WTC11 (cell line): ENCODE measurements around the gene NRP2. TPM values are rescaled to one million over a fixed set of nuclear protein-coding genes. Genes with fewer than 3 reads are reported as not detected.

Experiments
- ATAC-seq: fragments of 200-7000 bp; cut with Tn5 transposase; 2 replicates; pipeline ENCODE4 v1.10.0; 2021; ENCODE audit warnings: mild to moderate bottlenecking, moderate library complexity
- CTCF ChIA-PET: fragments of 300-600 bp; sonication (Branson Sonifier 250); formaldehyde crosslinking; loops from one replicate; lab custom pipeline; 2021; ENCODE audit warnings: antibody characterized with exemption; lab: Charles Lee
- POLR2A ChIA-PET: fragments of 350-600 bp; sonication (Branson Sonifier 250); formaldehyde crosslinking; loops from one replicate; lab custom pipeline; 2021; ENCODE audit warnings: antibody characterized with exemption; lab: Charles Lee
- DNase-seq: peaks from one replicate; pipeline ENCODE4 v3.0.0; 2021; ENCODE audit warnings: low spot score
- H3K27ac Mint-ChIP-seq: 2 replicates; pipeline ENCODE4 v1.8.0; 2021; ENCODE audit warnings: mixed read lengths
- H3K27me3 Mint-ChIP-seq: 2 replicates; pipeline ENCODE4 v1.8.0; 2021; ENCODE audit warnings: low read depth, mild to moderate bottlenecking, moderate library complexity, mixed read lengths
- H3K36me3 Mint-ChIP-seq: 2 replicates; pipeline ENCODE4 v1.8.0; 2021; ENCODE audit warnings: mixed read lengths
- H3K4me1 Mint-ChIP-seq: 2 replicates; pipeline ENCODE4 v1.8.0; 2022; ENCODE audit warnings: mixed read lengths
- H3K4me3 Mint-ChIP-seq: 2 replicates; pipeline ENCODE4 v1.8.0; 2021; ENCODE audit warnings: mild to moderate bottlenecking, moderate library complexity, mixed read lengths
- H3K9me3 Mint-ChIP-seq: 2 replicates; pipeline ENCODE4 v1.8.0; 2021; ENCODE audit warnings: mixed read lengths
- AR ChIP-seq: fragments of 250-450 bp; sonication (Bioruptor Pico); IDR thresholded peaks from 2 replicates; pipeline ENCODE4 v1.9.0; 2021; ENCODE audit warnings: mild to moderate bottlenecking
- ATF1 ChIP-seq: sonication (generic); formaldehyde crosslinking; IDR thresholded peaks from 2 replicates; pipeline ENCODE4 v1.8.1; 2023; ENCODE audit warnings: mild to moderate bottlenecking, moderate library complexity, missing genetic modification reagents
- ATF2 ChIP-seq: sonication (generic); formaldehyde crosslinking; IDR thresholded peaks from 2 replicates; pipeline ENCODE4 v1.8.1; 2022; ENCODE audit warnings: low read depth, missing genetic modification reagents, borderline replicate concordance
- ATF3 ChIP-seq: sonication (generic); formaldehyde crosslinking; conservative IDR thresholded peaks from 2 replicates; pipeline ENCODE4 v1.8.1; 2022; ENCODE audit warnings: mild to moderate bottlenecking, missing genetic modification reagents
- CDX4 ChIP-seq: fragments of 250-450 bp; sonication (Bioruptor Pico); IDR thresholded peaks from 2 replicates; pipeline ENCODE4 v1.9.0; 2021; ENCODE audit warnings: moderate library complexity, mild to moderate bottlenecking, inconsistent platforms, borderline replicate concordance
- CREB1 ChIP-seq: sonication (generic); formaldehyde crosslinking; IDR thresholded peaks from 2 replicates; pipeline ENCODE4 v1.8.0; 2023; ENCODE audit warnings: mild to moderate bottlenecking, missing genetic modification reagents
- FOXP1 ChIP-seq: sonication (generic); formaldehyde crosslinking; IDR thresholded peaks from 2 replicates; pipeline ENCODE4 v1.8.0; 2022; ENCODE audit warnings: missing genetic modification reagents, mild to moderate bottlenecking, moderate library complexity, borderline replicate concordance
- GABPB1 ChIP-seq: sonication (generic); formaldehyde crosslinking; IDR thresholded peaks from 2 replicates; pipeline ENCODE4 v1.8.1; 2023; ENCODE audit warnings: mild to moderate bottlenecking, missing genetic modification reagents
- GTF2I ChIP-seq: fragments of 250-450 bp; sonication (Bioruptor Pico); conservative IDR thresholded peaks from 2 replicates; pipeline ENCODE4 v1.4.0; 2021; ENCODE audit warnings: mild to moderate bottlenecking
- IRF1 ChIP-seq: sonication (generic); formaldehyde crosslinking; IDR thresholded peaks from 2 replicates; pipeline ENCODE4 v1.8.0; 2023; ENCODE audit warnings: missing genetic modification reagents
- MXD4 ChIP-seq: fragments of 250-450 bp; sonication (Bioruptor Pico); IDR thresholded peaks from 2 replicates; pipeline ENCODE4 v1.8.0; 2021; ENCODE audit warnings: mild to moderate bottlenecking, moderate library complexity, borderline replicate concordance
- NFYB ChIP-seq: sonication (generic); formaldehyde crosslinking; conservative IDR thresholded peaks from 2 replicates; pipeline ENCODE4 v1.8.0; 2022; ENCODE audit warnings: low read depth, missing genetic modification reagents
- PRRX2 ChIP-seq: fragments of 250-450 bp; sonication (Bioruptor Pico); IDR thresholded peaks from 2 replicates; pipeline ENCODE4 v1.8.0; 2021; ENCODE audit warnings: mild to moderate bottlenecking
- RELA ChIP-seq: sonication (generic); formaldehyde crosslinking; IDR thresholded peaks from 2 replicates; pipeline ENCODE4 v1.8.1; 2022; ENCODE audit warnings: missing genetic modification reagents, mild to moderate bottlenecking, borderline replicate concordance
- RORB ChIP-seq: fragments of 250-450 bp; sonication (Bioruptor Pico); IDR thresholded peaks from 2 replicates; pipeline ENCODE4 v1.9.0; 2021; ENCODE audit warnings: mild to moderate bottlenecking
- SMAD4 ChIP-seq: sonication (generic); formaldehyde crosslinking; IDR thresholded peaks from 2 replicates; pipeline ENCODE4 v1.8.0; 2022; ENCODE audit warnings: mild to moderate bottlenecking, missing genetic modification reagents
- SOX15 ChIP-seq: fragments of 250-450 bp; sonication (Bioruptor Pico); IDR thresholded peaks from 2 replicates; pipeline ENCODE4 v1.9.0; 2021; ENCODE audit warnings: mild to moderate bottlenecking
- TEAD1 ChIP-seq: sonication (generic); formaldehyde crosslinking; IDR thresholded peaks from 2 replicates; pipeline ENCODE4 v1.8.0; 2022; ENCODE audit warnings: mild to moderate bottlenecking, missing genetic modification reagents
- ZNF423 ChIP-seq: fragments of 250-450 bp; sonication (Bioruptor Pico); IDR thresholded peaks from 2 replicates; pipeline ENCODE4 v2.1.2; 2022; ENCODE audit warnings: mild to moderate bottlenecking, moderate library complexity
- ZNF512 ChIP-seq: sonication (generic); formaldehyde crosslinking; IDR thresholded peaks from 2 replicates; pipeline ENCODE4 v1.8.1; 2022; ENCODE audit warnings: missing genetic modification reagents, borderline replicate concordance
- ZNF671 ChIP-seq: fragments of 250-450 bp; sonication (Bioruptor Pico); IDR thresholded peaks from 2 replicates; pipeline ENCODE4 v1.8.0; 2021; ENCODE audit warnings: mild to moderate bottlenecking
- total RNA-seq: library from RNA; stranded (reverse); gene quantifications from 3 replicates; pipeline ENCODE4 v1.2.3, GENCODE V29; 2021

Gene NRP2
- total RNA-seq, 1 experiment from 2014 or later: 41.0 TPM

- TF ChIP-seq ATF2 (CRISPR knock-in tag): no peak
- TF ChIP-seq RORB (CRISPR knock-in tag): no peak
- no peak for TF ChIP-seq ZNF423
- TF ChIP-seq ZNF671: no peak
- TF ChIP-seq, all 79 proteins: peak for 0
Measured at GRCh38 chr2:205816268-205816667, 134.0 kb downstream of the NRP2 start (continued).

GRCh38 chr2:205822579-205822978, 140.3 kb downstream of the NRP2 start:
- TF ChIP-seq CDX4: no peak
- TF ChIP-seq GABPB1: no peak
- TF ChIP-seq FOXP1 (CRISPR knock-in tag): no peak
- no peak for TF ChIP-seq SOX15 (CRISPR knock-in tag)
- no peak for TF ChIP-seq ZNF671
- no peak for TF ChIP-seq TEAD1 (CRISPR knock-in tag)
- TF ChIP-seq RELA (CRISPR knock-in tag): no peak
- TF ChIP-seq ATF1 (CRISPR knock-in tag): no peak
- TF ChIP-seq ZNF512 (CRISPR knock-in tag): no peak
- TF ChIP-seq SMAD4 (CRISPR knock-in tag): no peak
- no peak for TF ChIP-seq CREB1
- no peak for TF ChIP-seq MXD4 (CRISPR knock-in tag)
- Mint-ChIP-seq H3K27ac (no peak overlapping the region), H3K9me3 (peaks cover 19% of the 10 kb centered on the region), H3K4me1 (peaks cover 20% of the 10 kb centered on the region), H3K4me3 (no peak overlapping the region), H3K27me3 (no peaks in the 10 kb centered on the region; the same call in 1 of the 2 replicates), H3K36me3 (peaks cover 5% of the 10 kb centered on the region)
- no peak for DNase-seq
- CTCF ChIA-PET: interaction anchor here (1.7 kb wide), 1 partner anchor 103 kb away, joined by 5 read pairs; no protein-coding TSS in a partner anchor
- POLR2A ChIA-PET: no interaction called here
- ATAC-seq: no peak

GRCh38 chr2:205827809-205828365, 145.6 kb downstream of the NRP2 start:
- POLR2A ChIA-PET: no interaction called here
- Mint-ChIP-seq H3K4me1 (peaks cover 26% of the 10 kb centered on the region), H3K9me3 (peaks cover 11% of the 10 kb centered on the region), H3K27me3 (no peaks in the 10 kb centered on the region; the same call in 1 of the 2 replicates), H3K36me3 (peaks cover 5% of the 10 kb centered on the region), H3K27ac (no peak overlapping the region), H3K4me3 (no peak overlapping the region)
- CTCF ChIA-PET: interaction anchor here (1.2 to 1.5 kb wide), 3 partner anchors 14 to 98 kb away, joined by 3 to 7 read pairs (median 6); no protein-coding TSS in a partner anchor
- ATAC-seq: no peak; the same call in 1 of the 2 replicates
- no peak for DNase-seq
- no peak for TF ChIP-seq CDX4
- no peak for TF ChIP-seq PRRX2
- no peak for TF ChIP-seq AR (CRISPR knock-in tag)
- TF ChIP-seq TEAD1 (CRISPR knock-in tag): no peak
- TF ChIP-seq ATF3: no peak
- TF ChIP-seq NFYB: no peak
- no peak for TF ChIP-seq IRF1 (CRISPR knock-in tag)
- TF ChIP-seq RORB (CRISPR knock-in tag): no peak
- no peak for TF ChIP-seq GTF2I (CRISPR knock-in tag)
